ENCODE results near the gene COL21A1. TPM values are rescaled to one million over a fixed set of nuclear protein-coding genes. Genes with fewer than 3 reads are reported as not detected.

COL21A1 gene
- total RNA-seq, 3 donors from 2014 or later (not counting 1 experiment from before 2014, with no cell fraction given): not detected

- no peak overlapping the region for H3K4me3 ChIP-seq (ENCODE audit: low read length)
- H3K4me1 ChIP-seq (ENCODE audit: control insufficient read depth, insufficient read depth, low read length): no peaks in the 10 kb centered on the region
- H3K27ac ChIP-seq (ENCODE audit: low read length): no peak overlapping the region
- no peaks in the 10 kb centered on the region for H3K27me3 ChIP-seq (ENCODE audit: control insufficient read depth, insufficient read depth, low read length)
- ATAC-seq: no peak
- Mint-ChIP-seq H3K4me3 (no peak overlapping the region), H3K27me3 (ENCODE audit: low read depth in 2 of 2) (no peaks in the 10 kb centered on the region), H3K27ac (no peak overlapping the region), H3K4me1 (no peaks in the 10 kb centered on the region), H3K36me3 (peaks cover 5% of the 10 kb centered on the region), H3K9me3 (peaks cover 8 to 9% of the 10 kb centered on the region in 2 donors)
- H3K36me3 ChIP-seq (ENCODE audit: control insufficient read depth, insufficient read depth, low read length): no peaks in the 10 kb centered on the region
- TF ChIP-seq, protein P1, sequence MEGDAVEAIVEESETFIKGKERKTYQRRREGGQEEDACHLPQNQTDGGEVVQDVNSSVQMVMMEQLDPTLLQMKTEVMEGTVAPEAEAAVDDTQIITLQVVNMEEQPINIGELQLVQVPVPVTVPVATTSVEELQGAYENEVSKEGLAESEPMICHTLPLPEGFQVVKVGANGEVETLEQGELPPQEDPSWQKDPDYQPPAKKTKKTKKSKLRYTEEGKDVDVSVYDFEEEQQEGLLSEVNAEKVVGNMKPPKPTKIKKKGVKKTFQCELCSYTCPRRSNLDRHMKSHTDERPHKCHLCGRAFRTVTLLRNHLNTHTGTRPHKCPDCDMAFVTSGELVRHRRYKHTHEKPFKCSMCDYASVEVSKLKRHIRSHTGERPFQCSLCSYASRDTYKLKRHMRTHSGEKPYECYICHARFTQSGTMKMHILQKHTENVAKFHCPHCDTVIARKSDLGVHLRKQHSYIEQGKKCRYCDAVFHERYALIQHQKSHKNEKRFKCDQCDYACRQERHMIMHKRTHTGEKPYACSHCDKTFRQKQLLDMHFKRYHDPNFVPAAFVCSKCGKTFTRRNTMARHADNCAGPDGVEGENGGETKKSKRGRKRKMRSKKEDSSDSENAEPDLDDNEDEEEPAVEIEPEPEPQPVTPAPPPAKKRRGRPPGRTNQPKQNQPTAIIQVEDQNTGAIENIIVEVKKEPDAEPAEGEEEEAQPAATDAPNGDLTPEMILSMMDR (IDR thresholded peaks at IDR 0.05): no peak
- WGBS (ENCODE audit: insufficient coverage): 63% methylated on average over 1 of the region's 2 CpGs
- no peaks in the 10 kb centered on the region for H3K9me3 ChIP-seq (ENCODE audit: control insufficient read depth, insufficient read depth, low read length)
- DNase-seq: no peak
- intact Hi-C loops (cut with micrococcal nuclease): no loop called here
These were observed 20.1 kb downstream of the COL21A1 start for GRCh38 chr6:56227071-56227879.

- no peak overlapping the region for H3K4me3 ChIP-seq (ENCODE audit: low read length)
- ATAC-seq (no peak), DNase-seq (no peak)
- TF ChIP-seq, protein P1 (IDR thresholded peaks at IDR 0.05): no peak
- H3K9me3 Mint-ChIP-seq: peaks cover 6 to 9% of the 10 kb centered on the region in 2 donors
- no peaks in the 10 kb centered on the region for H3K27me3 Mint-ChIP-seq (ENCODE audit: low read depth in 2 of 2)
- intact Hi-C loops (cut with micrococcal nuclease): no loop called here
- H3K36me3 ChIP-seq (ENCODE audit: control insufficient read depth, insufficient read depth, low read length): no peaks in the 10 kb centered on the region
- H3K4me3 Mint-ChIP-seq: no peak overlapping the region
- no peaks in the 10 kb centered on the region for H3K4me1 ChIP-seq (ENCODE audit: control insufficient read depth, insufficient read depth, low read length)
- H3K4me1 Mint-ChIP-seq: no peaks in the 10 kb centered on the region
- H3K36me3 Mint-ChIP-seq: peaks cover 5% of the 10 kb centered on the region
- H3K27ac Mint-ChIP-seq: no peak overlapping the region
- H3K27ac ChIP-seq (ENCODE audit: low read length): no peak overlapping the region
- no peaks in the 10 kb centered on the region for H3K9me3 ChIP-seq (ENCODE audit: control insufficient read depth, insufficient read depth, low read length)
- 91% methylated on average over 1 of the region's 1 CpG for WGBS (ENCODE audit: insufficient coverage)
- no peaks in the 10 kb centered on the region for H3K27me3 ChIP-seq (ENCODE audit: control insufficient read depth, insufficient read depth, low read length)
These were observed 23.4 kb downstream of the COL21A1 start for GRCh38 chr6:56223995-56224394.

DNA sequence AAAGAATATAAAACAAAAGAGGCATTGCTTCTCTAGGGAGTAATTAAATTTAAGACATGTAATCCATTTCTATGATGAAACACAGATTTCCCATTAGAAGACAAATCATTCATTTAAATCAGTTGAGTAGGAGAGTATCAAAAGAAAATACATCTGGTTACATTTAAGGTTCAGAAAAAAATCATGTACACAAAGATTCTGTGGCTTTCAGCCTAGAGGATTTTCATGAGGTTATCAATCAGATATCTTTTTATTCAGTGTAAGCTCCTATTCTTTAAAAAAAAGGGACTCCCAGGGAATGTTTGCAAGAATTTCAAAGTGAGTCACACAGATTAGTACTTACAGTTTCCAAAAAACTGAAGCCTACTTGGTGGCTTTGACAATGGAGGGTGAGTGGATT lies 24.9 kb downstream of the COL21A1 start:
- DNase-seq (no peak), ATAC-seq (no peak)
- H3K4me3 ChIP-seq (ENCODE audit: low read length): no peak overlapping the region
- H3K4me3 Mint-ChIP-seq: no peak overlapping the region
- peaks cover under 1% of the 10 kb centered on the region for H3K36me3 Mint-ChIP-seq
- no peak overlapping the region for H3K27ac ChIP-seq (ENCODE audit: low read length)
- H3K27ac Mint-ChIP-seq: no peak overlapping the region
- no peaks in the 10 kb centered on the region for H3K27me3 ChIP-seq (ENCODE audit: control insufficient read depth, insufficient read depth, low read length)
- H3K27me3 Mint-ChIP-seq (ENCODE audit: low read depth in 2 of 2): no peaks in the 10 kb centered on the region
- no peaks in the 10 kb centered on the region for H3K9me3 ChIP-seq (ENCODE audit: control insufficient read depth, insufficient read depth, low read length)
- no peaks in the 10 kb centered on the region for H3K36me3 ChIP-seq (ENCODE audit: control insufficient read depth, insufficient read depth, low read length)
- no peaks in the 10 kb centered on the region for H3K4me1 ChIP-seq (ENCODE audit: control insufficient read depth, insufficient read depth, low read length)
- TF ChIP-seq, protein P1 (IDR thresholded peaks at IDR 0.05): no peak
- intact Hi-C loops (cut with micrococcal nuclease): no loop called here
- H3K9me3 Mint-ChIP-seq: peaks cover 1 to 4% of the 10 kb centered on the region in 2 donors
- no peaks in the 10 kb centered on the region for H3K4me1 Mint-ChIP-seq

- Histone ChIP-seq H3K36me3 (ENCODE audit: control insufficient read depth, insufficient read depth, low read length) (no peaks in the 10 kb centered on the region), H3K4me3 (ENCODE audit: low read length) (no peak overlapping the region), H3K9me3 (ENCODE audit: control insufficient read depth, insufficient read depth, low read length) (no peaks in the 10 kb centered on the region), H3K4me1 (ENCODE audit: control insufficient read depth, insufficient read depth, low read length) (no peaks in the 10 kb centered on the region), H3K27me3 (ENCODE audit: control insufficient read depth, insufficient read depth, low read length) (no peaks in the 10 kb centered on the region), H3K27ac (ENCODE audit: low read length) (no peak overlapping the region)
- TF ChIP-seq, protein P1 (IDR thresholded peaks at IDR 0.05): no peak
- intact Hi-C loops (cut with micrococcal nuclease): no loop called here
- Mint-ChIP-seq H3K27me3 (ENCODE audit: low read depth in 2 of 2) (no peaks in the 10 kb centered on the region), H3K9me3 (peaks cover 4 to 6% of the 10 kb centered on the region in 2 donors), H3K27ac (no peak overlapping the region), H3K36me3 (no peaks in the 10 kb centered on the region), H3K4me3 (no peak overlapping the region), H3K4me1 (no peaks in the 10 kb centered on the region)
- DNase-seq (no peak), ATAC-seq (no peak)
These were observed 27.3 kb downstream of the COL21A1 start for GRCh38 chr6:56220078-56220477.

Data from natural killer cell (primary cell).